OCI-LY3 (cell line): ENCODE results near the gene GJD2.

Experiments used
- CTCF ChIP-seq: fragments of 200-600, 300-600 bp; sonication (generic); IDR thresholded peaks from 2 replicates; pipeline ENCODE4 v1.5.1; 2014; ENCODE audit warnings: antibody characterized with exemption, low read length, low read depth
- EZH2phosphoT487 ChIP-seq: fragments of 200-600 bp; shearing (Covaris generic); IDR thresholded peaks from 2 replicates; pipeline ENCODE4 v1.6.1; 2018; ENCODE audit warnings: antibody characterized with exemption, mixed run types, low read depth

- no peak for TF ChIP-seq CTCF
- TF ChIP-seq EZH2phosphoT487 = no peak
Observed at GRCh38 chr15:34714476-34715121, 40.2 kb downstream of the GJD2 start.
